Astrocyte (in vitro differentiated cells and primary cell): ENCODE data around the gene IDH2.

ENCODE experiments used
- CTCF ChIP-seq: IDR thresholded peaks from 2 replicates; pipeline ENCODE4 v1.5.1; 2011; ENCODE audit warnings: low read depth, mild to moderate bottlenecking, inconsistent platforms, low read length, moderate library complexity; ENCODE audit not compliant: insufficient read depth
- EZH2 ChIP-seq: IDR thresholded peaks from 2 replicates; pipeline ENCODE4 v1.6.1; 2012; ENCODE audit warnings: mild to moderate bottlenecking, low read length, inconsistent platforms; ENCODE audit not compliant: insufficient read depth

GRCh38 chr15:90039996-90040395, 62.3 kb downstream of the IDH2 start:
- no peak for TF ChIP-seq CTCF
- TF ChIP-seq EZH2: no peak
